B cell (primary cell): Measurements from ENCODE around the gene COL19A1.

Experiments
- CTCF ChIP-seq: fragments of 200-600 bp; IDR thresholded peaks from one replicate; pipeline ENCODE4 v1.8.0; 2022; ENCODE audit warnings: antibody characterized with exemption, mild to moderate bottlenecking
- EZH2 ChIP-seq: IDR thresholded peaks from 2 replicates; pipeline ENCODE4 v1.6.1; 2012; ENCODE audit warnings: borderline replicate concordance, low read depth, mild to moderate bottlenecking, moderate library complexity, low read length; ENCODE audit not compliant: insufficient read depth, poor library complexity, severe bottlenecking

- TF ChIP-seq CTCF (no peak), EZH2 (no peak)
These were observed 17.8 kb upstream of the COL19A1 start for GRCh38 chr6:69848552-69848951.
